GM21423 (cell line): Measurements from ENCODE around the gene HSP90B1.

Experiments used
- ATAC-seq: cut with Tn5 transposase; IDR thresholded peaks from one replicate; pipeline ENCODE4 v1.9.1; 2021; ENCODE audit warnings: mild to moderate bottlenecking, moderate library complexity; ENCODE audit not compliant: unreplicated experiment

HSP90B1 gene

GRCh38 chr12:103969391-103969790 lies 39.2 kb downstream of the HSP90B1 start:
- no peak for ATAC-seq

- ATAC-seq: no peak
Measured at GRCh38 chr12:103973909-103974308, 43.7 kb downstream of the HSP90B1 start.

- ATAC-seq: no peak
Measured at GRCh38 chr12:103975368-103975767, 45.2 kb downstream of the HSP90B1 start.

- ATAC-seq: no peak
Measured at GRCh38 chr12:103978384-103978982, 48.3 kb downstream of the HSP90B1 start.

GRCh38 chr12:103986829-103987228 lies 56.6 kb downstream of the HSP90B1 start:
- ATAC-seq: no peak

GRCh38 chr12:103994235-103994634 lies 64.0 kb downstream of the HSP90B1 start:
- ATAC-seq: no peak

GRCh38 chr12:103996595-103996994 lies 66.4 kb downstream of the HSP90B1 start:
- ATAC-seq: no peak

GRCh38 chr12:103997286-103997900 lies 67.2 kb downstream of the HSP90B1 start:
- no peak for ATAC-seq
